GM12891 (cell line): ENCODE data around the gene TWSG1.

Experiments
- POLR2A ChIP-seq: IDR thresholded peaks from 2 replicates; pipeline ENCODE4 v1.6.1; 2011; ENCODE audit warnings: low read depth, low read length, control low read depth
- POLR2AphosphoS5 ChIP-seq: IDR thresholded peaks from 2 replicates; pipeline ENCODE4 v1.6.1; 2011; ENCODE audit warnings: low read depth, low read length, control low read depth
- POU2F2 ChIP-seq: IDR thresholded peaks from 2 replicates; pipeline ENCODE4 v1.6.1; 2011; ENCODE audit warnings: low read depth, mild to moderate bottlenecking, control low read depth, low read length, moderate library complexity

DNA sequence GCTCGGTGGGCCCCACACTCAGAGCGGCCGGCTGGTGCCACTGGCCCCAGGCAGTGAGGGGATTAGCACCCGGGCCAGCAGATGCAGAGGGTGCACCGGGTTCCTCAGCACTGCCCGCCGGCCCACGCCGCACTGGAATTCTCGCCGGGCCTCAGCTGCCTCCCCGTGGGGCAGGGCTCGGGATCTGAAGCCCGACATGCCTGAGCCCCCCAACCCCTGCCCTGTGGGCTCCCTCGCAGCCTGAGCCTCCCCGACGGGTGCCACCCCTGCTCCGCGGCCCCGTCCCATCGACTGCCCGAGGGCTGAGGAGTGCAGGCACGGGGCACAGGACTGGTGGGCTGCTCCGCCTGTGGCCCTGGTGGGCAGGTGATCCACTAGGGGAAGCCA lies 37.6 kb upstream of the TWSG1 start:
- no peak for TF ChIP-seq POLR2A
- no peak for TF ChIP-seq POU2F2
- TF ChIP-seq POLR2AphosphoS5 = no peak
